Astrocyte (in vitro differentiated cells and primary cell): Measurements from ENCODE around the gene TCF19.
"Not testable (repeated sequence)": the region's sequence is repeated elsewhere in the genome, so short reads cannot be mapped to it uniquely, and the experiment has no call there.

ENCODE experiments used
- EZH2 ChIP-seq: IDR thresholded peaks from 2 replicates; pipeline ENCODE4 v1.6.1; 2012; ENCODE audit warnings: mild to moderate bottlenecking, low read length, inconsistent platforms; ENCODE audit not compliant: insufficient read depth
- TF ChIP-seq, protein P1 (sequence below): IDR thresholded peaks from 2 replicates; pipeline ENCODE4 v1.5.1; 2011; ENCODE audit warnings: low read depth, mild to moderate bottlenecking, inconsistent platforms, low read length, moderate library complexity; ENCODE audit not compliant: insufficient read depth

DNA sequence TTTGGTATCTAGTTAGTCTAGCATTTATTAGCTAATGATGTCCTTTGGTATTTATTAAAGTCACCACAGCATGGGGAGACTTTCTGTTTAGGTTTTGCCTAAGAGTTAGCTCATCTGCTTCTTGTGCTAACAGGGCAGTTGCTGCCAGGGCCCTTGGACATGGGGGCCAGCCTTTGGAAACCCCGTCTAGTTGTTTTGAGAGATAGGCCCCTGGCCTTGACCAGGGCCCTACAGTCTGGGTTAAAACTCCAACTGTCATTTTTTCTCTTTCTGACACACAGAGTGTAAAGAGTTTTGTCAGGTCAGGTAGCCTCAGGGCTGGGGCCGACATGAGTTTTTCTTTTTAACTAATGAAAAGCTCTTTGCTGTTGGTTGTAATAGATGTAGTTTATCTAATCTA, 24.9 kb downstream of the TCF19 start:
- TF ChIP-seq, protein P1, sequence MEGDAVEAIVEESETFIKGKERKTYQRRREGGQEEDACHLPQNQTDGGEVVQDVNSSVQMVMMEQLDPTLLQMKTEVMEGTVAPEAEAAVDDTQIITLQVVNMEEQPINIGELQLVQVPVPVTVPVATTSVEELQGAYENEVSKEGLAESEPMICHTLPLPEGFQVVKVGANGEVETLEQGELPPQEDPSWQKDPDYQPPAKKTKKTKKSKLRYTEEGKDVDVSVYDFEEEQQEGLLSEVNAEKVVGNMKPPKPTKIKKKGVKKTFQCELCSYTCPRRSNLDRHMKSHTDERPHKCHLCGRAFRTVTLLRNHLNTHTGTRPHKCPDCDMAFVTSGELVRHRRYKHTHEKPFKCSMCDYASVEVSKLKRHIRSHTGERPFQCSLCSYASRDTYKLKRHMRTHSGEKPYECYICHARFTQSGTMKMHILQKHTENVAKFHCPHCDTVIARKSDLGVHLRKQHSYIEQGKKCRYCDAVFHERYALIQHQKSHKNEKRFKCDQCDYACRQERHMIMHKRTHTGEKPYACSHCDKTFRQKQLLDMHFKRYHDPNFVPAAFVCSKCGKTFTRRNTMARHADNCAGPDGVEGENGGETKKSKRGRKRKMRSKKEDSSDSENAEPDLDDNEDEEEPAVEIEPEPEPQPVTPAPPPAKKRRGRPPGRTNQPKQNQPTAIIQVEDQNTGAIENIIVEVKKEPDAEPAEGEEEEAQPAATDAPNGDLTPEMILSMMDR: not testable (repeated sequence)
- TF ChIP-seq EZH2: not testable (repeated sequence)
